Activated T-helper 17 cell treated with anti-CD3 and anti-CD28 coated beads, Interleukin-2, amount 50 U/mL, for 72 hours (primary cell): ENCODE results near the gene ANKRD53. TPM values are rescaled to one million over a fixed set of nuclear protein-coding genes. Genes with fewer than 3 reads are reported as not detected.

Experiments used
- ATAC-seq: fragments of 150-1000 bp; cut with Tn5 transposase; replicated peaks from 2 replicates; pipeline ENCODE4 v1.10.0; 2021; ENCODE audit warnings: mild to moderate bottlenecking, moderate library complexity
- H3K27ac Mint-ChIP-seq: one replicate; pipeline ENCODE4 v1.8.0; 2022; ENCODE audit warnings: mixed read lengths
- H3K27me3 Mint-ChIP-seq: one replicate; pipeline ENCODE4 v1.8.0; 2022; ENCODE audit warnings: mixed read lengths
- H3K36me3 Mint-ChIP-seq: one replicate; pipeline ENCODE4 v1.8.0; 2022; ENCODE audit warnings: low read depth, mild to moderate bottlenecking, mixed read lengths
- H3K4me1 Mint-ChIP-seq: one replicate; pipeline ENCODE4 v1.8.0; 2022; ENCODE audit warnings: mixed read lengths
- H3K4me3 Mint-ChIP-seq: one replicate; pipeline ENCODE4 v1.8.0; 2022; ENCODE audit warnings: mild to moderate bottlenecking, mixed read lengths
- H3K9me3 Mint-ChIP-seq: one replicate; pipeline ENCODE4 v1.8.0; 2022; ENCODE audit warnings: mixed read lengths
- total RNA-seq, 2 donors: library from RNA; stranded (reverse); gene quantifications; one replicate each; pipeline ENCODE4 v1.2.3, GENCODE V29; 2022

ANKRD53 gene
- total RNA-seq, 2 donors from 2014 or later, result 0.56 TPM; not detected in 1

GRCh38 chr2:70939839-70940580 is 38.4 kb upstream of the ANKRD53 start:
- Mint-ChIP-seq H3K9me3 (no peaks in the 10 kb centered on the region), H3K36me3 (no peaks in the 10 kb centered on the region), H3K27me3 (peaks cover 12% of the 10 kb centered on the region), H3K4me1 (no peaks in the 10 kb centered on the region), H3K27ac (no peak overlapping the region), H3K4me3 (no peak overlapping the region)
- ATAC-seq, result no peak

GRCh38 chr2:70941186-70941585 is 37.2 kb upstream of the ANKRD53 start:
- Mint-ChIP-seq H3K27me3 (peaks cover 13% of the 10 kb centered on the region), H3K36me3 (no peaks in the 10 kb centered on the region), H3K4me3 (no peak overlapping the region), H3K27ac (no peak overlapping the region), H3K9me3 (no peaks in the 10 kb centered on the region), H3K4me1 (no peaks in the 10 kb centered on the region)
- no peak for ATAC-seq

DNA sequence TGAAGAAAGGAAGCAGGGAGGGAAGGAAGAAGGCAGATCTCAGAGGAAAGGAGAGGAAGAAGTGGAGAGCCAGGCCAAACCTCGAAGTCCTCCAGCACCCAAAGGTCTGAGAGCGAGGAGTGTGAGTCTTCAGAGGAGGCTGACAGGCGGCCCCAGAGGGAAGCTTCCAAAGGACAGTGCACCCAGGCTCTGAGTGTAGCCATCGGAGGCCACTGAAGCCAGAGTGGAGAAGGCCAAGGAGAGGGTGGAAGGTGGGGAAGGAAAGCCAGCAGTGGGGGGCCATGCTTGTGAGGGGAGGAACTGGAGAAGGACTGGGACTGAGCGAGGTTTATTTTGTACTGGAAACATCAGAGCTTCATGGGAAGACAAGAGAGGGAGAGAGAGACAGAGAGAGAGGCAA is 36.7 kb upstream of the ANKRD53 start:
- Mint-ChIP-seq H3K27me3 (peaks cover 14% of the 10 kb centered on the region), H3K4me3 (no peak overlapping the region), H3K4me1 (no peaks in the 10 kb centered on the region), H3K36me3 (no peaks in the 10 kb centered on the region), H3K27ac (no peak overlapping the region), H3K9me3 (no peaks in the 10 kb centered on the region)
- ATAC-seq, result no peak

DNA sequence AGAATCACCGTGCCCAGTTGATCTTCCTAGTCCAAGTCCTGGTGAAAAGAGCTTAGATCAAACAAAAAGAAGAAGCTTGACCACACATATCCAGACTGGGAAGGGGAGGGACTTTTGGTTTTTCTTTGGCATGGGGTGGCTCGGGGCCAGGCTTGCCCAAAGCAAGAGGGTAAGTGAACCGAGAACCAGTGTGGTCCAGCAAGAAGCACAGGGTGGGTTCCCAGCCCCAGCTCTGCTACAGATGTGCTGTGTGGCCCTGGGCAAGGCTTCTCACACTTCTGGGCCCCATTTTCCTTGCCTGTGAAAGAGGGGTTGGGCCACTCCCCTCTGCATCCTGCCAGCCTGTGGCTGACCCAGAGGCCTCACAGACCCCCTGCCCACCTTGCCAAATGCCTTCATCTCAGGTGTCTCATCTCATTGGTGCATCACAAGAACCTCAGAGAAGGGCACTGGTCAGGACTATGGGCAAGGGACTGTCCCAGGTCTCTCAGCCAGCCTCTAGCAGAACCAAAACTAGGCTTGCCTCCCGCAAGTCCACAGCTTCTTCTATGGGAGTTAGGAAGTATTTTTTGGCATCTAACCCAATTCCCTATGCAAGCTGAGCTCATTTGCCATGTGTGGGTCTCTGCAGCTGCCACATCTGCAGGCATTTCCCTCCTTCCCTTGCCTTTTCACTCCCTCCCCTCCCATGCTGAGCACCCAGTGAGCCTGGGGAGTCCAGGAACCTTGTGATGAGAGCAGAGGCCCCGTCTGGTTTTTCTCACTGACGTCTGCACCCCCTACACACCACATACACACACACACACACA is 35.8 kb upstream of the ANKRD53 start:
- ATAC-seq, result no peak
- Mint-ChIP-seq H3K4me1 (no peaks in the 10 kb centered on the region), H3K27me3 (peaks cover 16% of the 10 kb centered on the region), H3K36me3 (no peaks in the 10 kb centered on the region), H3K27ac (no peak overlapping the region), H3K9me3 (no peaks in the 10 kb centered on the region), H3K4me3 (no peak overlapping the region)

- no peaks in the 10 kb centered on the region for H3K9me3 Mint-ChIP-seq
- peak overlapping the region; percentile 18 for H3K27ac Mint-ChIP-seq
- no peaks in the 10 kb centered on the region for H3K36me3 Mint-ChIP-seq
- ATAC-seq, result no peak
- H3K4me3 Mint-ChIP-seq, result no peak overlapping the region
- peaks cover 2% of the 10 kb centered on the region for H3K4me1 Mint-ChIP-seq
- peaks cover 21% of the 10 kb centered on the region for H3K27me3 Mint-ChIP-seq
Measured at GRCh38 chr2:70943205-70943871, 35.1 kb upstream of the ANKRD53 start.

- no peak for ATAC-seq
- Mint-ChIP-seq H3K27ac (peak overlapping the region; percentile 18), H3K9me3 (no peaks in the 10 kb centered on the region), H3K27me3 (peaks cover 20% of the 10 kb centered on the region), H3K4me1 (peaks cover 4% of the 10 kb centered on the region), H3K4me3 (no peak overlapping the region), H3K36me3 (no peaks in the 10 kb centered on the region)
Measured at GRCh38 chr2:70944111-70944690, 34.2 kb upstream of the ANKRD53 start.

GRCh38 chr2:70946832-70947442 is 31.5 kb upstream of the ANKRD53 start:
- no peak overlapping the region for H3K27ac Mint-ChIP-seq
- ATAC-seq, result peak; percentile 27
- no peak overlapping the region for H3K4me3 Mint-ChIP-seq
- H3K4me1 Mint-ChIP-seq, result peaks cover 4% of the 10 kb centered on the region
- H3K36me3 Mint-ChIP-seq, result no peaks in the 10 kb centered on the region
- H3K9me3 Mint-ChIP-seq, result no peaks in the 10 kb centered on the region
- peaks cover 17% of the 10 kb centered on the region for H3K27me3 Mint-ChIP-seq

- peaks cover 17% of the 10 kb centered on the region for H3K27me3 Mint-ChIP-seq
Measured at GRCh38 chr2:70947556-70948184, 30.8 kb upstream of the ANKRD53 start.

GRCh38 chr2:70948337-70949003 is 30.0 kb upstream of the ANKRD53 start:
- H3K4me3 Mint-ChIP-seq, result peak overlapping the region; percentile 81
- H3K36me3 Mint-ChIP-seq, result no peaks in the 10 kb centered on the region
- no peaks in the 10 kb centered on the region for H3K9me3 Mint-ChIP-seq
- peaks cover 4% of the 10 kb centered on the region for H3K4me1 Mint-ChIP-seq
- H3K27me3 Mint-ChIP-seq, result peaks cover 20% of the 10 kb centered on the region
- H3K27ac Mint-ChIP-seq, result peak overlapping the region; percentile 10
- peak; percentile 97 for ATAC-seq

More at GRCh38 chr2:70947556-70948184, 30.8 kb upstream of the ANKRD53 start:
- Mint-ChIP-seq H3K27ac (peak overlapping the region; percentile 10), H3K4me1 (peaks cover 4% of the 10 kb centered on the region), H3K4me3 (peak overlapping the region; percentile 81), H3K36me3 (no peaks in the 10 kb centered on the region), H3K9me3 (no peaks in the 10 kb centered on the region)
- ATAC-seq, result peak; percentile 10

GRCh38 chr2:70949086-70949485 is 29.3 kb upstream of the ANKRD53 start:
- Mint-ChIP-seq H3K4me1 (peaks cover 4% of the 10 kb centered on the region), H3K27me3 (peaks cover 21% of the 10 kb centered on the region), H3K4me3 (peak overlapping the region; percentile 0), H3K9me3 (no peaks in the 10 kb centered on the region), H3K27ac (no peak overlapping the region), H3K36me3 (no peaks in the 10 kb centered on the region)
- ATAC-seq, result no peak

DNA sequence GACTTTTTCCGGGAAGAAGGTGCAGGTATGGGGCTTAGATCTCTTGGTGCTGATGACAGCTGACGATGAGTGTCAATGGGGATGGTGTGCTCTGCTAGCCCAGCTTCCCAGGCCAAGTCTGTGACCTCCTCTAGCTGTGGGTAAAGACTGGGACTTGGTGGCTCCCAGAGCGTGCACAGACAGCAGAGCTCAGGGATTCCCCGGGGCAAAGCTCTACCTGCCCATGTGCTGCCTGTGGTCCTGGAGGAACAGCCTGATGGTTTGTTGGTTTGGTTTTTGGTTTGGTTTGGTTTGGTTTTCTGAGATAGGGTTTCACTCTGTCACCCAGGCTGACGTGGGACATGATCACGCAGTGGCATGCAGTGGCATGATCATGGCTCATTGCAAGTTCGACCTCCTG is 23.5 kb upstream of the ANKRD53 start:
- Mint-ChIP-seq H3K4me1 (no peaks in the 10 kb centered on the region), H3K9me3 (no peaks in the 10 kb centered on the region), H3K4me3 (no peak overlapping the region), H3K36me3 (no peaks in the 10 kb centered on the region), H3K27me3 (peaks cover 13% of the 10 kb centered on the region), H3K27ac (no peak overlapping the region)
- no peak for ATAC-seq

- H3K9me3 Mint-ChIP-seq, result no peaks in the 10 kb centered on the region
- no peak overlapping the region for H3K27ac Mint-ChIP-seq
- no peak for ATAC-seq
- no peaks in the 10 kb centered on the region for H3K4me1 Mint-ChIP-seq
- H3K4me3 Mint-ChIP-seq, result no peak overlapping the region
- no peaks in the 10 kb centered on the region for H3K36me3 Mint-ChIP-seq
- H3K27me3 Mint-ChIP-seq, result peaks cover 15% of the 10 kb centered on the region
Measured at GRCh38 chr2:70956141-70956540, 22.3 kb upstream of the ANKRD53 start.

DNA sequence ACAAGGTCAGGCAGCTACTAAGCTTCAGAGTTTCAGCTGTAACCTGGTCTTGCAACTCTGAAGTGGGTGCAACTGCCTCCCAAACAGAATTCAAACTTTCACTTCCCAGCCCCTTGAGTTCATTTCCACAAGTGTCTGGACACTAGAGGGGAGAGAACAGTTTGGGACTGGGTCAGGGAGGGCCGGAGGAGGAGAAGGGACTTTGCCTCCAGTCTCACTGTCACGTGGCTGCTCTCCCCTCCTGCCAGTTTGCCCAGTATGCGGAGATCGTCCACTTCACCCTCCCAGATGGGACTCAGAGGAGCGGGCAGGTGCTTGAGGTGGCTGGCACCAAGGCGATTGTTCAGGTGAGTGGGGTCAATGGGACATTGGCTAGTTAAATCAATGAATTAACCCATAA is 20.6 kb upstream of the ANKRD53 start:
- Mint-ChIP-seq H3K36me3 (no peaks in the 10 kb centered on the region), H3K9me3 (no peaks in the 10 kb centered on the region), H3K4me3 (no peak overlapping the region), H3K4me1 (no peaks in the 10 kb centered on the region), H3K27me3 (peaks cover 18% of the 10 kb centered on the region), H3K27ac (no peak overlapping the region)
- ATAC-seq, result no peak
